Middle frontal gyrus (tissue), 1 donor: Measurements from ENCODE around the gene ATOH8.

ENCODE experiments used
- DNase-seq: peaks from one replicate; pipeline ENCODE4 v3.0.0-alpha.2; 2015; ENCODE audit warnings: low spot score; ENCODE audit errors: extremely low spot score

ATOH8 gene

GRCh38 chr2:85718009-85718391, 35.8 kb upstream of the ATOH8 start:
- no peak for DNase-seq

- no peak for DNase-seq
These were observed 34.8 kb upstream of the ATOH8 start for GRCh38 chr2:85718885-85719492.

GRCh38 chr2:85719609-85720240, 34.1 kb upstream of the ATOH8 start:
- DNase-seq: no peak

GRCh38 chr2:85720533-85720932, 33.3 kb upstream of the ATOH8 start:
- no peak for DNase-seq

GRCh38 chr2:85721641-85722040, 32.1 kb upstream of the ATOH8 start:
- DNase-seq: no peak

- DNase-seq: no peak
These were observed 31.3 kb upstream of the ATOH8 start for GRCh38 chr2:85722519-85722918.

- DNase-seq: no peak
These were observed 30.0 kb upstream of the ATOH8 start for GRCh38 chr2:85723707-85724360.

GRCh38 chr2:85724731-85725181, 29.0 kb upstream of the ATOH8 start:
- DNase-seq: no peak

- no peak for DNase-seq
These were observed 28.3 kb upstream of the ATOH8 start for GRCh38 chr2:85725451-85725850.

- DNase-seq: no peak
These were observed 26.0 kb upstream of the ATOH8 start for GRCh38 chr2:85727798-85728197.

- no peak for DNase-seq
These were observed 25.4 kb upstream of the ATOH8 start for GRCh38 chr2:85728342-85728741.

GRCh38 chr2:85728883-85729824, 24.6 kb upstream of the ATOH8 start:
- peak; percentile 77 for DNase-seq

GRCh38 chr2:85729825-85730510, 23.8 kb upstream of the ATOH8 start:
- no peak for DNase-seq

GRCh38 chr2:85730686-85731230, 23.0 kb upstream of the ATOH8 start:
- DNase-seq: no peak

GRCh38 chr2:85731606-85732005, 22.2 kb upstream of the ATOH8 start:
- no peak for DNase-seq

GRCh38 chr2:85732467-85733120, 21.2 kb upstream of the ATOH8 start:
- no peak for DNase-seq

- no peak for DNase-seq
These were observed 20.4 kb upstream of the ATOH8 start for GRCh38 chr2:85733121-85733960.

GRCh38 chr2:85734015-85734414, 19.8 kb upstream of the ATOH8 start:
- DNase-seq: no peak

- no peak for DNase-seq
These were observed 18.7 kb upstream of the ATOH8 start for GRCh38 chr2:85734942-85735608.
